ENCODE data around the gene MEIS2.
"Not testable (repeated sequence)": the region's sequence is repeated elsewhere in the genome, so short reads cannot be mapped to it uniquely, and the experiment has no call there.

Gene MEIS2

DNA sequence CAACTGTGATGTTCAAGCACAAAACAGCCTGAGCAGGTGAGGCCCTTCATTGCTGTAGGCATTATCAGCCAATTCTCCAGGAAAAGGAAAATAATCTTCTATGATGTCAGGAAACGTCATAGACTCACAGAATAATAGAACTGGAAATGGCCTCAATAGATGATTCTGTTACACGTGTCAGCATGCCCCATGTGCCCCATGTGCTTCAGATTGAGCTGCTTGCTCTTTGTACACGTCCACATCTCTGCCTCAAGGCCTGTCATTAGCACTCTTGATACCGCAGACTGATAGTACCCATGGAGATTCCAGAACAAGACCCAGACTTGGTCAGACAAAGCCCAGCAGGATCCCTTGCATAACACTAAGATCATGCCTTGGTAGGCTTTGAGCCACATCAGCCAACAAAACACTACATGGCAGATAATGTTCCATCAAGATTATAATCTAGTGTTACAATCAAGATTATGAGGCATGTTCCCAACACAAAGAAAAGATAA lies 95.9 kb downstream of the MEIS2 start:
- no peak for DNase-seq

DNA sequence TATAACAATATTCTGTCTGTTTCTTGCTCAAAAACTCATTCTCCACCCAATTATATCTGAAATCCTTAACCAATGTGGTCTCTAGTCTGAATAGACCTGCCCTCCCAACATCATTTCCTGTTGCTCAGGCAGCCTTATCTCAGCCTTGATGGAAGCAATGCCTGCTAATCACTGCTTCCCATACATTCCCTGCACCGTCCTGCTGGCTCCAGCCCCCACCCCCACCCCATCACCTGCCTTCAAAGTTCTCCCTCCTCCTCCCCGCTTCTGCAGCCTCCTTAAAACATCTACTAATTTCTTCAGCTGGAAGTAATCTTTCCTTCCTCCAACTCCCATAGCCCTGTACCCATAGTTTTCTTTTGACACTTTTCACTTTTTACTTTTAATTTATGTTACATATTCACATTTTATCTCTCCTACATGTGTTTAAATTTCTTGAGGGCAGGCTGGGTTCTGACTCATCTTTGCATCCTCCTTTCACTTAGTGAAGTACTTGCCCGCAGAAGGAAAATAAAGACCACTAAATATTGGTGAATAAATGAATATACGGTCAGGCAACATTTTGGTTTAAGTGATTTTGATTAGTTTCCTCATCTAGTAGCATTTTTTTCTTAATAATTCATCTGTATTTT lies 98.2 kb downstream of the MEIS2 start:
- no peak for DNase-seq

DNA sequence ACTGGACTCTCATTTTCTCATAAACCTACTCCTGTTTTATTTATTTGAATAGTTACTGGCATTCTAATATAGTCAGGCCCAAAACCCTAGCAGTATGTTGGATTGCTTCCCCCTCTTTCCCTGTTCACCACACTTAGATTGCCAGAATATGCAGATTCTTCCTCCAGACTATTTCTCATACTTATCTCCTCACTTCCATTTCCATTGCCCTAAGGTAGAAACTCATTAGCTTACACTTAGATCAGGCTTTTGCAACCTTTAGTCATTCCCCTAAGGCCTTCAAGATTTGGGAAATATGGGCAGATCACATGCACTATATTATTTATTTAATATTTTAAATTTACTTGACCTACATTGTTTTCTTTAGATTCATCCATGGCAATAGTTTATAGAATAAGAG lies 98.9 kb downstream of the MEIS2 start:
- DNase-seq = no peak

DNA sequence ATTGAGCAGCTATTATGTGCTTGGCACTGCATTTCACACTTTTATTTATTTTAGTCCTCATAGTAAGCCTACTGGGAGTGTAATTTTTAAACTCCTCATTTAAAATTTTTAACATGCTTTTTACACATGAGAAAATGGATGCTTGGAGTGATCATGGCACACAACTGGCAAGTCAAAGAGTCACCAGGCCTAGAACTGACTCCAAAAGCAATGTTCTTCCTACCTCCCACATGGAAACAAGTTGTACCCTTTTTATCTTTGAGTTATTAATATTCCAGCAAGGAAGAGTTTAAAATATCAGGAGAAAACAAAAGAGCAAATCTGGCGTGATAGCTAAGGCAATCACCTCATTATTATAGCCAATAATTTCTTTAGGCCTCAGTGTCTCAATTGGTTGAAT lies 100.6 kb downstream of the MEIS2 start:
- no peak for DNase-seq

DNA sequence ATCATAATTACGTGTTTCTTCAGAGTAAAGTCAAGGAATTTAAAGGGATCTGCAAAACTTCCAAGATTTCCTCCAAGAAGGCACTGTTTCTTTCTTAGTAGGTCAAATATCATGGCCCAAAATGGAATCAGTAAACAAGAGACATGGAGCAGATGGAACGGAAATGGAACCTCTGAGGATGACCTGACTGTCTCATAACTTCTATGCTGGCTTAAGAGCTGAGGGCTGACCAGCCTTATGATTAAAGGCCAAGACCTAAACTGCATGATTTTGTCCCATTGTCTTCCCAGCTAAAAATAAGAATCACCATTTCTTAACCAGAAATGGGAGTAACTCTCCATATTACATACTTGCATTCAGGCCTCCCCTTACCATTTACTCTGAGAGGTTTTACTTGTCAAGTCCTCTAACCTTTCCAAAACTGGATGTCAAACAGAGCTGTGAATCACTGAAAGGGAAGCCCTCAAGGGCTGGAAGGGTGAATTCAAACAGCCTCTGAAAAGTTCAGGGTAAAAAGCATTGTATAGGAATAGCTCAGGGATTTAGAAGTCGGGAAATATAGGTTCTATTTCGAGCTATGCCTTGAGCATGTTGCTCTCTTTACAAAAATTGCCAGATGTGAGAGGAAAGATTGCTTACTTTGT lies 103.7 kb downstream of the MEIS2 start:
- DNase-seq = no peak

DNA sequence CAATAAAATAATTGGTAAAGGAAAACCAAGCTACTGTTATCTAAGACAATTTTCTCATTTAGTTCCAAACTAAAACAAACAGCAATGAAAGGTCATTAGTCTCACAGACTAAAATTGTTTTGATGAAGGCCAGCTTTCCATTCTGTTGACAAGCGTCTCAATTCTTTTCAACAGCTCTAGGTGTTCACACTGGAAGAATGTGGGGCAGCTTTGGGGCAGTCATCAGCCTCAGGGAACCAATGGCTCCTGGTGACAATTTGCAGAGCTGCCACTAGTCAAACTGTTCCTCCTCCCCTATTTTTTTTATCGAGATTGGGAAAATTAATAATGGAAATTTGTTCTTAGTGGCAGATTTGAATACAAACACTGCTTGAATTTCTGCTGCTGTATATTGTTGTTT lies 104.2 kb downstream of the MEIS2 start:
- DNase-seq = no peak

DNA sequence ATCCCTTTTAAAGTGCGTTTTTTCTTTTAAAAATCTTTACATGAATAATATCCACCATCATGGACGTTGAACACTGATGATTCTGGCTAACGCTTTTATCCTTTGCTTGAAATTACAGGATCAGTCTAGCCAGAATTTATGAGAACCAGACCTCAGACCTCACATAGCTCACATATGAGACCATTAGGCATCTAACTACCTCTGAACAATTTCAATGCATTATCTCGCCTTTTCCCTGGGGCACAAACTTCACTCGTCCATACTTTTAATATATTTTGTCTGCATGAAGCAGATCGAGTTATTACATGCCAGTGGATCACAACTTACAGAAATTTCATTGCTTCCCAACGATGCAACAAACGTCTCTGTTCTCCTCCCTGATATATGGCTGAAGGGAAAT lies 105.6 kb downstream of the MEIS2 start:
- DNase-seq = no peak

DNA sequence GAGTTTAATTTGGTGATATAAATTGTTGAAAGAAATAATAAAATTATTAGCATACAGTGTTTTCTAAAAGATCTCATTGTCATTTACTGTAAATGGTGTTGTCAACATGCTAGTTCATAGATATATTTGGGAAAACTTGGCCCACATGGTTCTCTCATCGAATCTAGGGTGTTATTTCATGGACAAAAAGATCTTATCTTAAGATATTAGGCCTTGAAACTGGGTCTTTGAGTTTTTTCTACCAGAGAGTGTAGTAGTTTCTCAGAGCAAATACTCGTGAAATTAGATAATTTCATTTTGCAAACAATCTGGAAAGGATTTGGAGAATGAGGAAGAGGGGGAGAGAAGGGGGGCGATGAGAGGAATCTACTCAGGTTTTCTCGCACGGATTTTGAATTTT lies 107.9 kb downstream of the MEIS2 start:
- DNase-seq = no peak

DNA sequence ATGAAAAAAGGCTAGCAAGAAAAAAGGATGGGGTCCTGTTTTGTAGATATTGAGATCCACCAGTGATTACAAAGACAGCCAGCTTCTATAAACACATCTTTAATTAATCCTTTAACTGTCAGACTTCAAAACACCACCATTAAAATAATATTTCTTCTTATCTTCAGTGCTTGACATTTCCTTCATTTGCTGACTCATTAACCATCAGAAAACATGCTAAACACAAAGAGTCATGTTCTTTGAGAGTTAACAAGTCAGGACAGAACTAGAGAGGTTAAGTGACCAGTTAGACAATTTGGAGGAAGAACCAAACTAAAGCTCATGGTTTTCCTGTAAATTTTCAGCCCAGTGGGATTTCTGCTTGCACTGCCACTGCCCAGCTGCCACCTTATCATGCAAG lies 111.4 kb downstream of the MEIS2 start:
- no peak for DNase-seq

DNA sequence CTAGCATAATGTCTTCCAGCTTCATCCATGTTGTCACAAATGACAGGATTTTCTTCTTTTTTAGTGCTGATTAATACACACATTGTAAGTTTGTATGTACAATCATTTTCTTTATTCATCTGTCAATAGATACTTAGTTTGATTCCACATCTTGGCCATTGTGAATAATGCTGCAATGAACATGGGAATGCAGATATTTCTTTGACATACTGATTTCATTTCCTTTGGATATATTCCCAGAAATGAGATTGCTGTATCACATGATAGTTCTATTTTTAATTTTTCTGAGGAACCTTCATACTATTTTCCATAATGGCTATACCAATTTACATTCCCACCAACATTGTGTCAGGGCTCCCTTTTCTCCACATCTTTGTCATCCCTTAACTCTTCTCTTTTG lies 117.9 kb downstream of the MEIS2 start:
- DNase-seq = no peak

DNA sequence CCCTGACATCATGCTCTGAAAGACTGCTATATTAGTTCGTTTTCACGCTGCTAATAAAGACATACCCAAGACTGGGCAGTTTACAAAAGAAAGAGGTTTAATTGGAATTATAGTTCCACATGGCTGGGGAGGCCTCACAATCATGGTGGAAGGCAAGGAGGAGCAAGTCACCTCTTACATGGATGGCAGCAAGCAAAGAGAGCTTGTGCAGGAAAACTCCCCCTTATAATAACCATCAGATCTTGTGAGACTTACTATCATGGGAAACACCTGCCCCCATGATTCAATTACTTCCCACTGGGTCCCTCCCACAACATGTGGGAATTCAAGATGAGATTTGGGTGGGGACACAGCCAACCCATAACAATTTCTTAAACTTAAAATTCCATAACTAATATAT lies 120.1 kb downstream of the MEIS2 start:
- DNase-seq = not testable (repeated sequence)

DNA sequence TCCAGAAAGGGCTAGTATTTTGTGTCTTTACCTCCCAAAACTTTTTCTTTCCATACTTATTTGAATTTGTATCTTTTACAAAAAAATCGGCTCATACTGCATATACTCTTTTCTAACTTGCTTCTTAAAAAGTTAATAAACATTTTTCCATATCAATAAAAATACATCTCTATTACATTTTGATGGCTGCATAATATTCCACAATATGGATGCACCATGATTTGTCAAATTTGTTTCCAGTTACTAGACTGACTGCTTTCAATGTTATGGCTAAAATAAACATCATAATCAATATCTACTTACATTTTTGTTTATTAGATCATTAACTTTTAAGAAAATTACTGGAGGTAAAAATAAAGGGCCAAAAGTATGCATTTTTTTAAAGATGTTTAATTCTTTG lies 121.7 kb downstream of the MEIS2 start:
- DNase-seq = no peak

DNA sequence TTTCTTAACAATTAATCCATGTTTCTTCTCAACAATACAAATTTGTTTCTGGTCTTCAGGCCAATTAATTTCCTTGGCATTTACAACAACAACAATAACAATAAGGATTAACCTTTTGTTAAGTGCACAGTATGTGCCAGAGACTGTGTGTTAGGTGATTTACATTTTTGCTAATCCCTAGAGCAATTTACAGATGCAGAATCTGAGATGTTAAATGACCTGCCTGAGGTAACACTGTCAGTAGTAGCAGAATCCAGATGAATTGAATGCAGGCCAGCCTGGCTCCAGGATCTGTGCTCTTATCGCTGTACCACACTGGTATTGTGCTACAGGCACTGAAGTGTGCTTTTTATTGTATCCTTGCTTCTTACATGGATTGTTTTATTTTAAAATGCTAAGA lies 122.2 kb downstream of the MEIS2 start:
- no peak for DNase-seq

DNA sequence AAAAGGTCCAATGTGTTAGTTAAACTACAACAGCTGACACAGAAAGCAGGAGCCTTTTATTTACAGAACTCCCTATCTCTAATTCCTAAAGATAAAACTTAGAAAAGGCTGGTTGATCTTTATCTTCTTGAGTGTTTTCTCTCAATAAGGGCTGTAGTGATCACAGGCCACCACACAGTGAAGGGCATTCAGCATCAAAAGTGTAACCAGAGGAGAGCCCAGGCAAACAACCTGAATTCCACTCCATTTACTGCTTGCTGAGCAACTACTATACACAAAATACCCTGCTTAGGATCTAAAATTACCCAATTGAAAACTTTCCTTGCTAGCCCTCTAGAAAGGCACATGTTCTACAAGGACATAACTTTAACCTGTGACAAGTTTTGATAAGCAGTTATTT lies 122.7 kb downstream of the MEIS2 start:
- no peak for DNase-seq

DNA sequence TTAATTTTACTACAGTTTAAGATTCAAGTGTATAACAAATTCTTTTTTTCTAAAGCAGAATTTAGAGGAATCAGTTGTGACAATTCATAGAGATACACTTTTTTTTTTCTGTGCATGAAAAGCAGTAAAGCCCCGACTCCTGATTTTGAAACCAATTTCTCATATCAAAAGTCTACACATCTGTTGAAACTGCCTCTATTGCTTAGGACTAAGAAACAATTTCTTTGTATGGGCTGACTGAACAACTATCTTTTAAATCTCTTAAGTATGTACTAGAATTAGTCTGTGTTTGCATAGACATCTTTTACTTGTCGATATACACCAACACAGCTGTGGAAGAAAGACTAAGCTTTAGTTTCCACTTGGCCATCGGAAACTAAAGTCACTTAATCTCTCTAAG lies 127.6 kb downstream of the MEIS2 start:
- DNase-seq = no peak

DNA sequence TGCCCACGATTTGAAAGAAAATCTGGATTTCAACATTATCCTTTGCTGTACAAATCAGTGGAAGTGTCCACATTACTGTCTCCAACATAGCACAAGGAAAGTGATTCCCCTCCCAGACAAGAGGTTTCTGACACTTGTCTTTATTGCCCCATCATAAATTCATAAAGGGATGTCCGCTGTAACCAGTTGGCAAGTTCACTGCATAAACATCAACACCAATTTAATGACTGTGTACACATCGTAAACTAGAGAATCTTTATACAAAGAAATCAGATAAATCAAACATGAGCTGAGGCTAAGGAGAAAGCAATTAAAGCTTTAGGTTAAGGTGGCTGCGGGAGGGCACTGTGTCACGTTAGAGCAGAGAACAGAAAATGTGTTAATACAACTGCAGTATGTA lies 129.8 kb downstream of the MEIS2 start:
- no peak for DNase-seq

DNA sequence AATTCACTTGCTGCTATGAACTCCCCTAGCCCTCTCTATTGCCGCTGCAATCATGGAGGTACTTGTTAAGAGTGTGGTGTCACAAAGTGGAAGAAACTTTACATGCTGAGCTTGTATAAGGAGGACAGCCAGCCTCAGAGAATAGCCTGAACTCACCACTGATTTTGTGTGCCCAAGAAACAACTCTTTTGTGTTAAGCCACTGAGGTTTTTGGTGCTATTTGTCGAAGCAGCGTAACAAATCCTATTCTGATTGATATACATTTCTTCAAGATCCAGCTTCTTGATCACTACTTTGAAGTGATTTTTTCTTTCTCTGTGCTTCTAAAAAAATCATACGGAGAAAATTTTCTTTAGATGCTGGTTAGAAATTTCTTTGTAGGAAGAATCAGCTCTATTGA lies 132.4 kb downstream of the MEIS2 start:
- DNase-seq = no peak

DNA sequence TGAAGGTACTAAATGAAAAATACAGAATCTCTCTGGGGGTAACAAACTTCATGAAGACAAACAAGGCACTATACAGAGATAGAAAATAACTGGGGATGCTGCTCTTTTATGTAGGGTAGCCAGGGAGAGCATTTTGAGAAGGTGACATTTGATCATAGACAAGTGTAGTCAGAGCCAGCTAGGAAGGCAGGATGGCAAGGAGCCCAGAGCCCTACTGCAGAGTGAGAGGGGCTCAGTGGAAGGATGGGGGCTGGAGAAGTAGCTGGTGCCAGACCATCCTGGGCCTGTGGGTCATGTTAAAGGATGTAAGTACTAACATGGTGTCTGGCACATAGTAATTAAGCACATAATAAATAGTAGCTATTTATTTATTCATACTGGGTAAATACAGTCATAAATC lies 133.6 kb downstream of the MEIS2 start:
- DNase-seq = no peak

DNA sequence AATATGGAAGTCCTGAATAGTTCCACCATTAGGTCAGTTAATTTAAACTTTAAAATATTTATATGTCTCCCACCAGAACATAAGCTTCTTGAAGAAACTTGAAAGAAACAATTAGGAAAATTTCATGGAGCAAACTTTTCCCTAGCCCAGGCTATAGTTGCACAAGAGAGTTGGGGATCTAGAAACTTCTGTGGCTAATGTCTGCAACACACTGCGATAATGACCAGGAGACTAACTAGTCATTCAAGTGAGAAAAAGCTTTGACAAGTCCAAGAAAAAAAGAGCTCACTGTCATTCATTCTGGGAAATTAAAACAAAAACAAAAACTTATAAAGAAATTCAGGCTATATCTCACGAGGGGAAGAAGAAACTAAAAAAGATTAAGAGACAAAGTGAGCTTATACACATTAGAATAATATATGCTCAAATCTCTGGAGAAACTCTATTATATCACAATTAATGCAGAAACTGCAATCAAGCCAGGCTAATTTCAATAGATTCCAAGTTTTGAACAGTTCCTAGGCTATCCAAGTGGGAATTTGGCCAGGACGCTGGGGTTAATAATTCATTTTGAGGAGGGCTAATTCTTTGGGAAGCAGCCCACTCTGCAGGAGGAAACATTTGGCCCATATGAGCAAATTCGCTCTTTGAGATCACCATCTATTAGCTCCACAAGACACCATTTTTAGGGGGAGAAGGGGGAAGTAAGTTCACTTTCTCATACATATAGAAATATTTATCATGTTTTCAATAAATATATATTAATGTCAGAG lies 134.6 kb downstream of the MEIS2 start:
- no peak for DNase-seq

DNA sequence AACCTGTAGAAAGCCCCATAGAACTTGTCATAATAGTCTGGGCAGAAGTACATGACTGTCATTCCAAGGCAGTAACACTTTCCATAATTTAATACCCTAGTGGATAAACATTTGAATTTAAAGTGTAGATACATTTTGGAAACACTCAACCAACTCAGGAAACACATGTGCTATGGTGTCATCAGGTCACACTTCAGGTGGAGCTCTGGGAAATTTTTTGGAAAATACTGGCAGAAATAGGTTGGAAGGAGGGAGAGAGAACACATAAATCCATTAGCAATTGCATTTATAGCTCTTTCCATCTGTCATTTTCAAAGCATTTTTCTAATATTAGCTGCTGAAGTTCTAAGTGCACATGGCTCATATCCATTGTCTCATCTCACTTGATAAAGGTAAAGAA lies 135.7 kb downstream of the MEIS2 start:
- DNase-seq = no peak

DNA sequence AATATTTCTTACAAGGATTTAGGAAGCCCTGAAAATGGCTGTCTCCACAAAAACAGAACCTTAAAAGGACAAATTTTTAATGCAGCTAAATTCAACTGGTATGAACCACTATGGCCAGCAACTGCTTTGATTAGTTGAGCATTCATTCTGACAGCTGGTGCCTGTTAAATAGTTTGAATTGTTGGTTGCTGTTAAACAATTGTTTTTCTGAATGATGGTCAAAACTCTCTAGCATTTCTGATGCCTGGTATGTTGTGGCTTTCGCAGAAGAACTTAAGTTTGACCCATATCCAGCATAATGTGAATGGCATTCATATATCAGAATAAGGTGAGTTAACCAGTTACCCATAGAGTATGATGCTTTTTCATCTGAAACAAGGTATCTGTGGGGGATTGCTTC lies 138.4 kb downstream of the MEIS2 start:
- DNase-seq = no peak

DNA sequence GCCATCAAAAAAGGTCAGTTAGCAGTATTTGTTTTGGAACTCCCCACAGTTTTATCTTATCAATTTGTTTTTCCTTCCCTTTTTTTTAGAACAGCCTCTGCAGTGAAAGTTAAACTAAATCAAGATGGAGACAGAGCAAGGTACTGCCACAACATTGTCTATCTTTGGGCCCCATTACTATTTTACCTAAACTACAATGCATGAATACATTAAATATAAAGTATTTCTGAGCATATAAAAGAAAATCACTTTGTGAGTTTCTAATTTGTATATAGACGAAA lies 139.5 kb downstream of the MEIS2 start:
- no peak for DNase-seq

DNA sequence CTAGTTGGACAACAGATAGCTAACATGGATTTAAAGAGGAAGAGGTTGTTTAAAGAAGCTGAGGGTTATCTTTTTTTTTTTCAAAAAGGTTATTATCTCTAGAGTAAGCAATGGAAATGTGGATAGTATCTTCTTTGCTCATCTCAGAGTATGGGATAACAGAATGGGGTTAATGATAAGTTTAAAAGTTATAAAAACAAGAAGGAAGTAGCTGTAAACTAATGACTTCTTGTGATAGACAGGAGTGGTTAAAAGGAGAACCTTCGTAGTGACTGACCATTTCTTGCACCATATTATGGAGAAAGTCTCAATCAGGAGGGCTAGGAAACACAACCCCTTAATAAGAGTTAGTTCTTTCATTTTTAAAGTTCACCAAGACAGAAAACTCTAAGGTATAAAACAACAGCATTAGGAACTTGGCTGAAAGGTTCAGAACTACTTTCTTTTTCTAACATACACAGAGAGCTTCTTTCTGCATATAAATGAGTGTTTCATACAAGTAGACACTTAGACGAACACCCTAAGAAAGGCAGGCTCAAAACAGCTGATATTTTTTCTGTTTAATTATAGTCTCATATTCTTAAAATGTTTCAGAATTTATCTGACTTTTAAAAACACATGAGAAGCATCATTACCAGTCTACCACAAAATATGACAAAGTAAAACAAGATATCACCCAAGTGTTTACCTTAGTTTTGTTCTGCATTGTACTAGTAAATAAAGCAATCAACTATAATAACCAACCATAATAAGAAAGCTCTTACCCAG lies 140.0 kb downstream of the MEIS2 start:
- no peak for DNase-seq

DNA sequence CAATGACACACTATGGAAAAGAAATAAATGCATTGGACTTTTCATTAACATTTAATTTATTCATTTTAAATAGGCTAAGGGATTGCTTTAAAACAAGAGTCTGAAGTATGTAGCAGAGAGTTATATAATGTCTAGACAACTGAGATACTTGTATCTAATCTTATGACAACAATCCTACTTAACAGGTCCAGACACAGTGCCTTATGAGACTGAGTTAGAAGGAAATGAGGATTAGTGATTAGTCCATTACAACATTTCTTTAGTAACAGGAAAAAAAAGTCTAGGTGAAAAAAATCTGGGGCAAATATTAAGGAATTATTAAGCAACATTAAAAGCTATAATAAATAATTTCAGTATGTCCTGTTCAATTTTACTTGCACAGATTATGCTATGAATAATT lies 140.6 kb downstream of the MEIS2 start:
- DNase-seq = no peak
